ENCODE results near the gene PLD4.
"Not testable (repeated sequence)": the region's sequence is repeated elsewhere in the genome, so short reads cannot be mapped to it uniquely, and the experiment has no call there.

Gene PLD4

GRCh38 chr14:104895786-104896661 is 28.7 kb upstream of the PLD4 start:
- Histone ChIP-seq H3K4me3 (no peak overlapping the region), H3K27ac (no peak overlapping the region)

- no peak overlapping the region for H3K4me3 ChIP-seq
- H3K27ac ChIP-seq, result no peak overlapping the region
Measured at GRCh38 chr14:104897330-104898194, 27.1 kb upstream of the PLD4 start.

GRCh38 chr14:104898195-104898558 is 26.5 kb upstream of the PLD4 start:
- no peak overlapping the region for H3K4me3 ChIP-seq
- H3K27ac ChIP-seq, result no peak overlapping the region

GRCh38 chr14:104898870-104899510 is 25.7 kb upstream of the PLD4 start:
- Histone ChIP-seq H3K27ac (no peak overlapping the region), H3K4me3 (no peak overlapping the region)

GRCh38 chr14:104899781-104900180 is 24.9 kb upstream of the PLD4 start:
- Histone ChIP-seq H3K4me3 (no peak overlapping the region), H3K27ac (no peak overlapping the region)

- no peak overlapping the region for H3K4me3 ChIP-seq
- no peak overlapping the region for H3K27ac ChIP-seq
Measured at GRCh38 chr14:104900639-104901512, 23.8 kb upstream of the PLD4 start.

GRCh38 chr14:104903990-104904389 is 20.7 kb upstream of the PLD4 start:
- Histone ChIP-seq H3K4me3 (no peak overlapping the region), H3K27ac (no peak overlapping the region)

GRCh38 chr14:104904650-104905578 is 19.8 kb upstream of the PLD4 start:
- not testable (repeated sequence) for H3K4me3 ChIP-seq, H3K27ac ChIP-seq

- not testable (repeated sequence) for H3K27ac ChIP-seq, H3K4me3 ChIP-seq
Measured at GRCh38 chr14:104905579-104905933, 19.1 kb upstream of the PLD4 start.

- no peak overlapping the region for H3K4me3 ChIP-seq
- no peak overlapping the region for H3K27ac ChIP-seq
Measured at GRCh38 chr14:104908303-104908702, 16.4 kb upstream of the PLD4 start.

- no peak overlapping the region for H3K4me3 ChIP-seq
- no peak overlapping the region for H3K27ac ChIP-seq
Measured at GRCh38 chr14:104912053-104912452, 12.6 kb upstream of the PLD4 start.

- Histone ChIP-seq H3K27ac (no peak overlapping the region), H3K4me3 (no peak overlapping the region)
Measured at GRCh38 chr14:104913435-104913834, 11.2 kb upstream of the PLD4 start.

- no peak overlapping the region for H3K27ac ChIP-seq
- H3K4me3 ChIP-seq, result no peak overlapping the region
Measured at GRCh38 chr14:104917116-104917515, 7.6 kb upstream of the PLD4 start.

GRCh38 chr14:104917993-104918392 is 6.7 kb upstream of the PLD4 start:
- no peak overlapping the region for H3K4me3 ChIP-seq

GRCh38 chr14:104919152-104919992 is 5.3 kb upstream of the PLD4 start:
- H3K27ac ChIP-seq, H3K4me3 ChIP-seq: not testable (repeated sequence)

More at GRCh38 chr14:104917993-104918392, 6.7 kb upstream of the PLD4 start:
- no peak overlapping the region for H3K27ac ChIP-seq

- Histone ChIP-seq H3K4me3 (no peak overlapping the region), H3K27ac (no peak overlapping the region)
Measured at GRCh38 chr14:104919993-104920315, 4.7 kb upstream of the PLD4 start.

- no peak overlapping the region for H3K27ac ChIP-seq
Measured at GRCh38 chr14:104923640-104924420, 849 bp upstream of the PLD4 start.

More at GRCh38 chr14:104923640-104924420, 849 bp upstream of the PLD4 start:
- no peak overlapping the region for H3K4me3 ChIP-seq

Measured in skin epidermis (tissue), 12 donors.